ENCODE results near the gene NPHP4.

NPHP4 gene

GRCh38 chr1:5947978-5948680, 44.1 kb downstream of the NPHP4 start:
- DNase-seq, result no peak

- no peak for DNase-seq
Measured at GRCh38 chr1:5947071-5947821, 45.0 kb downstream of the NPHP4 start.

- DNase-seq, result no peak
Measured at GRCh38 chr1:5945445-5945844, 46.8 kb downstream of the NPHP4 start.

GRCh38 chr1:5944843-5945167, 47.4 kb downstream of the NPHP4 start:
- DNase-seq, result no peak

GRCh38 chr1:5944154-5944842, 47.9 kb downstream of the NPHP4 start:
- DNase-seq, result no peak

- DNase-seq, result no peak
Measured at GRCh38 chr1:5943343-5944124, 48.7 kb downstream of the NPHP4 start.

GRCh38 chr1:5941671-5942070, 50.6 kb downstream of the NPHP4 start:
- no peak for DNase-seq

GRCh38 chr1:5940723-5941407, 51.4 kb downstream of the NPHP4 start:
- no peak for DNase-seq

- DNase-seq, result no peak
Measured at GRCh38 chr1:5939271-5940170, 52.7 kb downstream of the NPHP4 start.

GRCh38 chr1:5938101-5938646, 54.1 kb downstream of the NPHP4 start:
- DNase-seq, result no peak

GRCh38 chr1:5937373-5937857, 54.8 kb downstream of the NPHP4 start:
- no peak for DNase-seq

- no peak for DNase-seq
Measured at GRCh38 chr1:5936621-5937372, 55.4 kb downstream of the NPHP4 start.

GRCh38 chr1:5936126-5936525, 56.1 kb downstream of the NPHP4 start:
- no peak for DNase-seq

GRCh38 chr1:5935026-5935425, 57.2 kb downstream of the NPHP4 start:
- DNase-seq, result no peak

- no peak for DNase-seq
Measured at GRCh38 chr1:5934058-5934884, 58.0 kb downstream of the NPHP4 start.

GRCh38 chr1:5933676-5934057, 58.6 kb downstream of the NPHP4 start:
- no peak for DNase-seq

GRCh38 chr1:5933050-5933449, 59.2 kb downstream of the NPHP4 start:
- no peak for DNase-seq

GRCh38 chr1:5928714-5929400, 63.4 kb downstream of the NPHP4 start:
- DNase-seq, result no peak

Measured in activated effector memory CD4-positive, alpha-beta T cell treated with Interleukin-2 at 50 U/mL for 16 hours (primary cell).